Calu3 (cell line): ENCODE measurements around the gene FAM229B. TPM values are rescaled to one million over a fixed set of nuclear protein-coding genes. Genes with fewer than 3 reads are reported as not detected.

Experiments used
- BruUV-seq: library from RNA; stranded (reverse); fragments of 400-500 nt; replicated peaks from 2 replicates; lab custom pipeline; 2021; lab: Mats Ljungman, UMichigan
- CTCF ChIA-PET: fragments of 300-600 bp; sonication (Branson Sonifier 250); formaldehyde crosslinking; loops from one replicate; lab custom pipeline; 2022; ENCODE audit warnings: antibody characterized with exemption; lab: Charles Lee
- DNase-seq: peaks from one replicate; pipeline ENCODE4 v3.0.0; 2022
- H3K27ac Mint-ChIP-seq: one replicate; pipeline ENCODE4 v1.8.0; 2022; ENCODE audit warnings: mixed read lengths; ENCODE audit not compliant: unreplicated experiment
- H3K27me3 Mint-ChIP-seq: one replicate; pipeline ENCODE4 v1.8.0; 2022; ENCODE audit warnings: mixed read lengths; ENCODE audit not compliant: unreplicated experiment
- H3K36me3 Mint-ChIP-seq: one replicate; pipeline ENCODE4 v1.8.0; 2022; ENCODE audit warnings: mild to moderate bottlenecking, moderate library complexity, mixed read lengths; ENCODE audit not compliant: insufficient read depth, unreplicated experiment
- H3K4me1 Mint-ChIP-seq: one replicate; pipeline ENCODE4 v1.8.0; 2022; ENCODE audit warnings: mild to moderate bottlenecking, low read depth, mixed read lengths; ENCODE audit not compliant: unreplicated experiment
- H3K4me3 Mint-ChIP-seq: one replicate; pipeline ENCODE4 v1.8.0; 2022; ENCODE audit warnings: mild to moderate bottlenecking, low read depth, moderate library complexity, mixed read lengths; ENCODE audit not compliant: unreplicated experiment
- H3K9me3 Mint-ChIP-seq: one replicate; pipeline ENCODE4 v1.8.0; 2022; ENCODE audit warnings: low read depth, mixed read lengths; ENCODE audit not compliant: unreplicated experiment
- CTCF ChIP-seq: fragments of 200-600 bp; IDR thresholded peaks from one replicate; pipeline ENCODE4 v1.8.0; 2022; ENCODE audit warnings: antibody characterized with exemption; ENCODE audit not compliant: unreplicated experiment
- intact Hi-C: fragments of 100-400 bp; cut with micrococcal nuclease; formaldehyde crosslinking; loops from one replicate; pipeline ENCODE4 v1.10.0; 2022; ENCODE audit not compliant: unreplicated experiment
- total RNA-seq: library from RNA; stranded (reverse); gene quantifications from 2 replicates; pipeline ENCODE4 v1.2.3, GENCODE V29; 2022

Gene FAM229B
- total RNA-seq, 1 experiment from 2014 or later: 13.0 TPM

- no TSS peak for BruUV-seq
- Mint-ChIP-seq H3K36me3 (peaks cover 4% of the 10 kb centered on the region), H3K4me1 (no peaks in the 10 kb centered on the region), H3K27ac (no peak overlapping the region), H3K9me3 (no peaks in the 10 kb centered on the region), H3K27me3 (no peaks in the 10 kb centered on the region), H3K4me3 (no peak overlapping the region)
- TF ChIP-seq CTCF: no peak
- intact Hi-C loops: no loop called here
- CTCF ChIA-PET: interaction anchor here (0.5 kb wide), 1 partner anchor 825 kb away, joined by 6 read pairs; no protein-coding TSS in a partner anchor
- DNase-seq: no peak
These were observed 21.9 kb upstream of the FAM229B start for GRCh38 chr6:112065426-112065986.

- H3K4me3 Mint-ChIP-seq: no peak overlapping the region
- no peaks in the 10 kb centered on the region for H3K9me3 Mint-ChIP-seq
- CTCF ChIA-PET: no interaction called here
- no peak for DNase-seq
- H3K27me3 Mint-ChIP-seq: no peaks in the 10 kb centered on the region
- no TSS peak for BruUV-seq
- no peaks in the 10 kb centered on the region for H3K4me1 Mint-ChIP-seq
- TF ChIP-seq CTCF: no peak
- no peak overlapping the region for H3K27ac Mint-ChIP-seq
- peaks cover 6% of the 10 kb centered on the region for H3K36me3 Mint-ChIP-seq
- intact Hi-C loops: no loop called here
These were observed 20.8 kb upstream of the FAM229B start for GRCh38 chr6:112066606-112067005.

- H3K27me3 Mint-ChIP-seq: no peaks in the 10 kb centered on the region
- no peak for TF ChIP-seq CTCF
- no TSS peak for BruUV-seq
- H3K9me3 Mint-ChIP-seq: no peaks in the 10 kb centered on the region
- intact Hi-C loops: no loop called here
- DNase-seq: no peak
- H3K4me1 Mint-ChIP-seq: no peaks in the 10 kb centered on the region
- CTCF ChIA-PET: no interaction called here
- H3K36me3 Mint-ChIP-seq: peaks cover 5% of the 10 kb centered on the region
- H3K4me3 Mint-ChIP-seq: no peak overlapping the region
- H3K27ac Mint-ChIP-seq: no peak overlapping the region
These were observed 5.8 kb upstream of the FAM229B start for GRCh38 chr6:112081569-112081968.

GRCh38 chr6:112085286-112086065 lies 1.9 kb upstream of the FAM229B start:
- no peaks in the 10 kb centered on the region for H3K9me3 Mint-ChIP-seq
- peaks cover 5% of the 10 kb centered on the region for H3K36me3 Mint-ChIP-seq
- TF ChIP-seq CTCF: no peak
- no peaks in the 10 kb centered on the region for H3K4me1 Mint-ChIP-seq
- CTCF ChIA-PET: interaction anchor here (0.8 kb wide), 1 partner anchor 416 kb away, joined by 3 read pairs; no protein-coding TSS in a partner anchor
- H3K27me3 Mint-ChIP-seq: no peaks in the 10 kb centered on the region
- DNase-seq: no peak
- H3K27ac Mint-ChIP-seq: no peak overlapping the region
- intact Hi-C loops: loop anchor here (2.0 kb wide), 1 partner anchor 287 kb away; no protein-coding TSS in a partner anchor
- no peak overlapping the region for H3K4me3 Mint-ChIP-seq
- BruUV-seq: no TSS peak
